GM19455 (cell line): ENCODE measurements around the gene AEN.

Experiments used
- ATAC-seq: cut with Tn5 transposase; IDR thresholded peaks from one replicate; pipeline ENCODE4 v1.9.1; 2021; ENCODE audit not compliant: unreplicated experiment

AEN gene, protein sequence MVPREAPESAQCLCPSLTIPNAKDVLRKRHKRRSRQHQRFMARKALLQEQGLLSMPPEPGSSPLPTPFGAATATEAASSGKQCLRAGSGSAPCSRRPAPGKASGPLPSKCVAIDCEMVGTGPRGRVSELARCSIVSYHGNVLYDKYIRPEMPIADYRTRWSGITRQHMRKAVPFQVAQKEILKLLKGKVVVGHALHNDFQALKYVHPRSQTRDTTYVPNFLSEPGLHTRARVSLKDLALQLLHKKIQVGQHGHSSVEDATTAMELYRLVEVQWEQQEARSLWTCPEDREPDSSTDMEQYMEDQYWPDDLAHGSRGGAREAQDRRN

DNA sequence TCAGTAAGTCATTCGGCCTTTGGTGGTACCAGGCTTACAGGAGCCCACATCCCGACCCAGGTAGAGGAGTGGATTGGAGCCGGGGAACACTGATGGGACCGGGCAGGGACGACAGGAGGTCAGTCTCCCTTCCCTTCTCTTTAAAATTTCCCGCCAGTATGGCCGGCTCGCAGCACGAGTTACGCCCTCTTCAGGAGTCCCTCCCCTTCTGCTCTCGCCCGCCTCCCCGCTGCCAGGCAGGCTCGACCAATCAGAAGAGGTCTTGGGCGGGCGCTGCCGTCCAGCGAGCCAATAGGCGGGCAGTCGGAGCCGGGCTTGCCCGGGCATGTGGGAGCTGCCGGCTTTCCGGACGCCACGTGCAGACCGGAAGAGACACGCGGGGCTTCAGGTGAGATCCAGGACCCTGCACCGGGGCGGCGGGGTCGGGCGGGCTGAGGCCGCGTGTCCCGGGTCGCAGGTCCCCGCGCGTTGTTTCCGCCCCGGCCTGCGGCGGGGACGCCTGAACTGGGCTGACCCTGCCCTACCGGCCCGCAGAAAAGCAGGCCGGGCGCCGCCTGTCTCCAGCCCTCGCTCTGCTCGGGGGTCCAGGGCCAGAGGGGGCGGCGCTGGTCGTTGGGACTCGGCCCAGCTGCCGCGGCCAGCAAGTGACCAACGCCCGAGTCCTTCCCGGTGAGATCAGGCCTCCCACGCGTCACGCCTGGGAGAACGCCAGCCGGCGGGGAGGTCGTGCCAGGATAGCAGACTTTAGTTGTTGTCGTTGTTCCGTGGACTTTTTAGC is at the start of gene AEN:
AEN (plus strand) TSS at position 346 of the 778 bp plus-strand sequence. CDS start 4,870 bp downstream, outside the sequence.
- peak; percentile 88 for ATAC-seq

DNA sequence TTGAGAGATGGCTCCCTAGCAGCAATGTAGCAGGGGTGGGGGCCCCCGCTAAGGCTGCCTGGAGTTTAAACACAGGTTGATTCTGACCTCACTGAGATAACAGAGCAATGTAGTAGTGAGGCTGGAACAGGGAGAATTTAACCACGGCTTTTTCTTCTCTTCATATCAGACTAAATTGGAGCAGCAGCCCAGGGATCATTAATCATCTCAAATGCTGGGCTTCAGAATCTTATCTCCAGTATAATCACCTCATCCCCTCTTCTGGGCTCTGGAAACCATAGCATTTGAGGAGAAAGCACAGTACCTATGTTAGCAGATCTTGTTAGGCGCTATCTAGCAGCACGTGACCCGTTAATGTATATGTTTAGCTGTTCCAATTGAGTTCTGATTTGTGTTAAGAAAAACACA is 49.3 kb upstream of the AEN start:
- no peak for ATAC-seq

DNA sequence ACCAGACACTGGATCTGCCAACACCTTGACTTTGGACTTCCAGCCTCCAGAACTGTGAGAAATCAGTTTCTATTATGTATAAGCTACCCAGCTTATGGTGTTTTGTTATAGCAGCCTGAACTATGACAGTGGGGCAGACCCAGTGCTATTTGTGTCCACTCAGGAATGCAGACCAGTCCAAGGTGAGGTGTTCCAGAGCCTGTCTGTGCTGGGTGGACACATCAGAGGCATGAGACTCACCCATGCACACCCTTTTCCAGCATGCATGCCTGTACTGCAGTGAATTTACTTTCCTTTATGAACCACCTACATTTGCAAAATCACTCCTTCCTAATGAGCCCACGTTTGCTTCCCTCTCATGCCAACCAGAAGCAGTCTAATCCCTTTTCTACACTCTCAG is 47.1 kb upstream of the AEN start:
- ATAC-seq: no peak

DNA sequence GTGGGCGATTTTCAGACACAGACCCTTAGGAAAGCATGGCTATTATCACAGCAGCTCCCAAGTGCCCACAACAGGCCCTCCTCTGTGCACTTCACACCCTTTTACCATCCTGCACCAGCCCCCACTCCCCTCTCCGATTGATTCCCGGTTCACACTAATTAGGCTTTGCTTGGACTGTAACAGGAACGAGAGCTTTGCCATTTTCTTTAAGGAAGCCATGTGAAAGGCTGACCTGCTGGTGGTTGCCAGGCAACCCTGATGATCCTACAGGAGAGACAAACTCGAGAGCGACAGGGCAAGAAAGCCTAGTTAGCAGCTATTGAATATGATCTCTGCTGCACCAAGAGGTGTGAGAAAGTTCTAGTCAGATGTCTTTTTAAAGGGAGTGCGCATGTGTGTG is 46.5 kb upstream of the AEN start:
- no peak for ATAC-seq

DNA sequence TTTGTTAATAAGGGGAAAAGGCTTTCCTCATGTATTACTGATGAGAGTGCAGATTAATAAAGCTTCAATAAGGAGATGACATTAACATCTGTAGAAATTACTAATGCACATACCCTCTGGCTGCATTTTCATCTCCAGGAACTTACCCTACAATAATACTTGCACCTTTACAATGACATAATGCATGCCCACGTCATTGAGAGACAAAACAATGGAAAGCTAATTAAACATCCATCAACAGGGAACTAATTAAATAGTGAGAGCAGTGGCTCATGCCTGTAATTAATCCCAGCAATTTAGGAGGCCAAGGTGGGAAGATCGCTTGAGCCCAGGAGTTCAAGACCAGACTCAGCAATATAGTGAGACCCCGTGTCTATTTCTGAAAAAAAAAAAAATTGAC is 41.8 kb upstream of the AEN start:
- ATAC-seq: no peak

DNA sequence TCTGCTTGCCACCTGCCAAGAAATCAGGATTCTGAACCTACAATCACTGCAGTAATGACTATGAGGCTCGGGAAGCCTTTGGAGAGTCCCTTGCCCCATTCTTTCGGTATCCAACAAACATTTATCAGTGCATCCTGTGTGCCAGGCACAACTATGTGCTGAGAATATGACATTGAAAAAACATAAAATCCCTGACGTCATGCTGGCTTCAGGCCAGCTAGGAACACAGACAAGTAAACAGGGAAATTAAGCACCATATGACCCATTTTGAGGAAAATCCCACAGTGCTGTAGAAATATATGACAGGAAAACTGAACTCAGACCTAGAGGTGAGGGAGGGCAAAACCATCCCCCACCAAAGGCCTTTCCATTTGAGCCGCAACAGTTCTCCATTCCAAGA is 40.6 kb upstream of the AEN start:
- no peak for ATAC-seq

DNA sequence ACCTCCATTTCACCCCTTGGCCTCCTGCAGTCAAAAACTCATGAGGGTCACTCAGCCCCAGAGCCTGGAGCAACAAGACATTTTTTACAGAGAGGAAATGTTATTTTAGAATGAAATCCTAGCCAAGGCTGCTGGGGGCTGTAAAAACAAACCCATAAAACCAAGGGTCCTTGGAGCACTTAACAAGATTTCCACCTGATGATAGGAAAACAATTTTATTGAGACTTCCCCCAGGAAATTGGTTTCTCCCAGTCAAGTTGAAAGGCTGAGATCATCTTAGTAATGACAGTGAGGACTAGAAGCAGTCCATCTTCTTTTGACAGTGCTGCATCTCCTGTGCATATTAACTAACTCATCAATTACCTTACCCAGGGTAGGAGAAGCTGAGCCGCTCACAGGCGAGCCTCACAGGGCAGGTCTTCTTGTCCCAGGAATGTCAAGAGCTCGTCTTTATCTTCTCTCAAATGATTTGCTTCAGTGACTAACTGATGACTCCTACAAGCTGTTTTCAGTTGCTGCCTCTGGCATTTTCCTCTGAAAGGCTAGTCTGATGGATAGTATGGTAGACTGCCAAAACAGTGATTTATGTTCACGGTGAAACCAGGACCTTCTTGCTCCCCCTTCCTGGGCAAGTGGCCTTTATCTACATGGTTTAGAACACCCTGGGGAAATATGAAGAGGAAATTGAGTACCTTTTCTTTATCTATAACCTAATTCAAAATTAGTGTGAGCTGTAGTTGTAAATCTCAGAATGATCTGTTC is 34.6 kb upstream of the AEN start:
- ATAC-seq: no peak

DNA sequence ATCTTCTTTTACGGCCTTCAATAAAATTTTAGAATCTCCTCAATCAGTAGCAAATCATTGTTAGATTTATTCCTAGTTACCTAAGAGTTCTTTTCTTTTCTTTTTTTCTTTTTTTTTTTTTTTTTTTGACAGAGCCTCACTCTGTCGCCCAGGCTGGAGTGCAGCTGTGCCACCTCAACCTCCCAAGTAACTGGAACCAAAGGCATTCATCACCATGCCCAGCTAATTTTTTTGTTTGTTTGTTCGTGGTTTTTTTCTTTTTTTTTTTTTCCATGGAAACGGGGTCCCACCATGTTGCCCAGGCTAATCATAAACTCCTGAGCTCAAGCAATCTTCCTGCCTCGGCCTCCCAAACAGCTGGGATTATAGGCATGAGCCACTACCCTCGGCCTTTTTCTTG is 30.4 kb upstream of the AEN start:
- ATAC-seq: no peak

DNA sequence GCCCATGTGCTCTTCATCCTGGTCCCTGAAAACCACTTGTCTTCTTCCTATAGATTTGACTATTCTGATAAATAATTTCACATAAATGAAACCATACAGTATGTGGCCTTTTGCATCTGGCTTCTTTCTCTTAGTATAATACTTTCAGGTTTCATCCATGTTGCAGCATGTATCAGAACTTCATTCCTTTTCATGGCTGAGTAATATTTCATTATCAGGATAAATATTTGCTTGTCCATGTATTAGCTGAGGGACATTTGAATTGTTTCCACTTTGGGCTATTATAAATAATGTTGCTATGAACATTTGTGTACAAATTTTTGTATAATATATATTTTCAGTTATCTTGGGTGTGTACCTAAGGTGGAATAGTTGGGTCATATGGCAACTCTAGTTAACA is 29.8 kb upstream of the AEN start:
- no peak for ATAC-seq

DNA sequence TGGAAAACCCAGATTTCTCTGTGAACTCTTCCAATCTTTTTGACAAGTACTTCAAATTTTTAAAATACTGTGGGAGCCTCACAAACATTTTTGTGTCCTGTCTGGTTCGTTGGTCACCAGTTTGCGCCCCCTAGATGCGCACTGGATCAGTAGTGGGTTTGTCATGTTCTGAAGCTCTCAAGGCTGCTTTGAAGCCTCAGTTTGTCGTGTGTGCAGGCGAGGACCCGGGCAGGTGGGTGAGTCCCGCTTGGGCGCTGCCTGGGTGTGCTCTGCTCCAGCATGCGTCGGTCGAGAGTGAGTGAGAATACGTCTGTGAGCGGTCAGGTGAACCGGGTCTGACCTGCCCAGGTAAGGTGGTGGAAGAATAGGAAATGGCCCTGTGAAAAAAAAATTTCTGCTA is 17.3 kb upstream of the AEN start:
- no peak for ATAC-seq

DNA sequence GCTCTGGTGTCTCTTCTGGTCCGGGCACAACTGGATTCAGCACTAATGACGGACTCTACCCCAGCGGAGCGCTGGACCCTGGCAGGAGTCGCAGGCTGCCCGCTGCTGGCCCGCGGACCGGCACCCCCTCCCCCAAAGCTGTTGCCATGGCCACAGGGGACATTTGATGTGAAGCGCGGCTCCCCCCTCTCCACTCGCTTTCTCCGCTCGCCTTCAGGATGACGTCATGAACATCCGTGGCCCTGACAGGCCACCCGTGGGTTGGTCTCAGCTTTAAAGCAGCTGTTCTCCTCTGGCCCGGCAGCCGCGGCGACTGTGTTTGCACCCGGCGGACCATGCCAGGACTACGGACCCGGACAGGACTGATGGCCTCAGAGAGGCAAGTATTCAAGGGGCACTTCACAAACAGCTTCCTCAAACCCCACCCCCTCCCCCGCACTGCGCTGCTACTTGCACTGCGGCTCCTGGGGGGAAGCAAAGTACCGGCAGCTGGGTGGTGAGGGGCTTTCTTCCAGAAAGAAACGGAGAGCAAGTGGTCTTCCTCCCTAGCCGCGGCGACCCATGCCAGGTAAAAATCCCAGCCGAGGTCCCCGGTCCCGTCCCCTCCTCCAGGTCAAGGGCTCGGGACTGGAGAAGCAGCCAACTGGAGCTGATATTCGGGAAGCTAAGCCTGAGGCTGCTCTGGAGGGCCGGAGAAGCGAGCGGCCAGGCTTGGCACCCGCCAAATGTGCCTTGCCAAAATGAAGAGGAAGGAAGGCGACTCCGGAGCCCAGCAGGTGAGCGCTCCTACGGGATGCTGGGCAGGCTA is 16.6 kb upstream of the AEN start:
- no peak for ATAC-seq

DNA sequence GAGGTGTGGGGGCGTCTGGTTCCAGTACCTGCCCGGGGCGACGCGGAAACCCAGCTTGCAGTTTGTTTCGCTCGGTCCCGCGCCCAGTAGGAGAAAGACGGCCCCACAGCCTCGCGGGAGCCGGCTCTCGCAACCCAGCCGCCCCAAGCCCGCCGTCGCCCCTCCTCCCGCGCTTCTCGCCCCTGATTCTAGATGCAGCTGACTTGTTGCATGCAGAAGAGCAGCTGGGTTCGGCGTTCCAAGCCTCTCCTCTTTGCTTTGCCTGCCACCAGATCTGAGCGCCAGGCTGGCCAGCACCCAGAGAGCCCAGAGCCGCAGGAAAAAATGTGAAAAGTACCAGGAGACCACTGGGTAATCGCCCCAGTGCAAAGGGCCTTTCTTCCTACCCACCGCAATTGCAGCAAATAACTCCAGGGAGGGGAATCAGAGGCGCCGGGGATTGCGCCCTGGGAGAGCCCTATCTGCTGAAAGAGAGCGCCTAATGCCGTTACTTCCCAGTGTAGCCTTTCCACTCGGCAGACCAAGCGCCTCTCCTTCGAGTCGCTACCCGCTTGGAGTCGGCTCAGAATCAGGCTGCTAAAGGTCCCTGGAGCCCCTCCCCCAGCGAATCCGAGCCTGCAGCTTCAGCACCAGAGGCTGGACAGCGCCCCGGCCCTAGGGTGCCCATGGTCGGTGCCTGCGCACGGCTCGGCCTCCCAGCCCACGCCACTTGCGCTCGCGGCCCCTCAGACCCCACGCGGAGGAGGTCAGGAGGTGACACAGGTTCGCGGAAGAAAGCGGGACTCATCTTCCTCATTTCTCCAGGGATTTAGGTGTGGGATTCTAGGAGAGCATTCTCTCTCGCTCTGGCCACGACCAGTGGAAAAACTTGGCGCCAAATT is 15.7 kb upstream of the AEN start:
- ATAC-seq: no peak

DNA sequence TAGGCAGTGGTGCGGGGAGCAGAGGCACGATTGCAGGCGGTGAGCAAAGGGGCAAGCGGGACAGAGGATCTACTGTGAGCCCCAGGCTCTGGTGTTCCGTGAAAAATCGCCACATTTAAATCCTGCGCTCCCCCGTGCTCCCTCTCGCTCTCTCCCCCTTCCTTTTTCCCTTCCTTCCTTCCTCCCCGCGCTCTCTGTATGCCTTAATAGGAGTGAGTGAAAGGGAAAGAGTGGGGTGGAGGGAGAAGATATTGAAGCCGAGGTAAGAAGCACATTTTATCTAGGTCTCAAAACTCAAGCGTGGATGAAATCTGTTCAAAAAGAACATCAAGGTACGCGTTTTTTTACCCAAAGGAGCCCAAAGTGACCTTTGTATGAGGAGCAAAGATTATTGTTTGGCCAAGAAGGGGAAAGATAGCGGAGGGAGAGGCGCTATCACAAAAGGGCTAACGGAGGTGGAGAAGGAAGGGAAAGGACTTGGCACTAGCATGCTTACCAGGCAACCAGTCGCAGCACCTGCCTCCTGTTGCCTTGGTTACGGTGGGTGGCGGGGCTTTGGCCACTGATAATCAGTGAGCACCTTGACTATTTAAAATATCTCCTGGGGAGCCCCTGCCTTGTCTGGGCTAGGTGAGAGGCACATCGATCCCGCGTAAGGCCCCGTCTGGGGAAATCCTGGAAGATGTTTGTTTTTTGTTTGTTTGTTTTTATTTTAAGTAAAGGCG is 14.9 kb upstream of the AEN start:
- ATAC-seq: no peak

DNA sequence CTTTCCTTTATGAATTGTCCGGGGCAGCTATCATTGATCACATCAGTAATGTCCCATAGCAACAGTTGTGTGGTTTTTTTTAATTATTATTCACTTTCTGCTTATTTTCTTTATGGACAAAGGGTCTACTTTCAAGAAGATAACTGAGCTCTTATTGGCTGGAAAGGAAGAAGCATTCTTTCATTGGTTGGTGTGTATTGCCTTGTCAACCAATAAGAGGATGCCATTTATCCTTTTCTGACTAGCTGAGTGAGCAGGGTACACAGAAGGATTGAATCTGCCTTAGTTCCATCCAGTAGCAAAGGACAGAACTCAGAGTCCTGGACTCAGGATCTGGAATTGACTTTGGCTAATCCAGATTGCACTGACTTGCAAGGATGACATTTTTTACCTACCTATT is 13.2 kb upstream of the AEN start:
- ATAC-seq: no peak

DNA sequence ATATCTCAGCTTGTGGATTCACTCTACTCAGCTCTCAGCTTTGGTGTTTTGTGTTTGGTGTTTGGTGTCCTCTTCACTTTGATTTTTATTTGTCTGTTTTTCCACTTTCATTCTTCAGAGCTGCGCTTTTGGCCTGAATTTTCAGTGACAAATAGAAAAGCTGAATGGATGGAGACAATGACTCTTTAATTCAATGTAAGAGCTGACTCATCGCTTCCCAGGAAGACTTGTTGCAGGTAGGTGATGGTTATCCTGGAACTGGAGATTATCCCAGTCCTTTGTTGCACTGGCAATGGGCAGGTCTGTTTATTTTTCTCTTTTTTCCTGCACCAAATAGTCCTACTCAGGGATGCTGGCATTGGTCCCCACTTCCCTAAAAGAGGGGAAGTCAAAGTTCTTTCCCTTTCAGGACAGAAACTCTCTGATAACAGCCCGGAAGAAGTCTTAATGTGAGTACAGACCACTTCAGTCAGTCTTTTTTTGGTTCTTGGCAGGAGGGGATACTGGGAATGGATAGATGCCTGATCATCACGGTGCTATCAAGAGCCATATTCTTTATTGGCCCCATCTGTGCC is 12.4 kb upstream of the AEN start:
- ATAC-seq: no peak

DNA sequence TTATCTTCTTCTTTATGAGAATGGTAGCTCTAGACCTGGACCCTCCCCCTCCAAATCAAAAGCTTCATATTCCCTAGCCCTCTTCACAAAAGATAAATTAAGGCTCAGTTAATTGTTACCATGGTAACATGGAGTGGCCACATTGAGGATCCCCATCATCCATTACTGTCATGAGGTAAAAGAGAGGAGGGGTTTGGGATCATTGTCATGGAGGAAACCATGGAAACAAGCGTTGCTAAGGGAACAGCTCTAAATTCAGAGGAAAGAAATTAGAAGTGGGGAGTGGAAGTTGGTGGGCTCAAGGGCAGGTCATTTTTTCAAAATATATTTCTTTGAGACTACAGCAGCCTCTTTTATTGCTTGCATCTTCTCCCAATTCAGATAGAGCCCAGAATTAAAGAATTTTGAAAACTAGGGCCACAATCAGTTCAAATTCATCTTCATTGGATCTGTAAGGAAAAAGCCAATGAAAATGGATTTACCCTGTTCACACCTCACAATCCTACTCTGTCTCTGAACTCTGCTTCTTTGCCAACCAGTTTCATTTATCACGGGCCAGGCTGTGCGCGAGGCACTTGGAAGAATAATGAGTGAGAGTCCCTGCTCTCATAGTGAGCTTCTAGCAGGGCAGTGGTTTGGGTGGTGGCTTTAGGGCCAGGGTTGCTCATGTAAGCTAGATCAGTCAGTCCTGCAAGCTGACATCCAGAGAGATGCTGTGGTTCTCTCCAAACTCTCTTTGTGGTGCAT is 11.6 kb upstream of the AEN start:
- no peak for ATAC-seq

DNA sequence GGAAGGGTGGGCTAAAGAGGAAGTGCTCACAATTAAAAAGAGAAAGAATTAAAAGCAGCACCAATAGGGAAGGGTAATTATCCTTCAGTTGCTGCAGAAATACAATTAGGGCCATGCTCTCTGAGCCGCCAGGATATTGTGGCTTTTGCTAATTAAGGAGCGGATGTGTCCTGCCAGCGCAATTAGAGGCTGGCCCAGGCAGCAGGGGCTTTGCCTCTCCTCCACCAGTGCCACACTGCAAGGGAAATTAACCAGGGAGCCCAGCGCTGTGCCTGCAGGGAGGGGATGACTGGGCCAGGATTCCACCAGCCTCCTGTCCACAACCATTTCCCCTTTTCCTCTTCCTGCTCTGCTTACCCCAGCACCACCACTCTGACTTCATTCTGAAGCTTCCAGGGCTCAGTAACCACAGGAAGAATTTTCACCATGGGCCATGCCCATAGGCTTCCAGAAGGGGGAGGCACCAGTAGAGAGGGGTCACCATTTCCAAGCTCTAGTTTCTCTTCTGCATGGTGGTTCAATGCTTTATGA is 10.4 kb upstream of the AEN start:
- ATAC-seq: no peak

DNA sequence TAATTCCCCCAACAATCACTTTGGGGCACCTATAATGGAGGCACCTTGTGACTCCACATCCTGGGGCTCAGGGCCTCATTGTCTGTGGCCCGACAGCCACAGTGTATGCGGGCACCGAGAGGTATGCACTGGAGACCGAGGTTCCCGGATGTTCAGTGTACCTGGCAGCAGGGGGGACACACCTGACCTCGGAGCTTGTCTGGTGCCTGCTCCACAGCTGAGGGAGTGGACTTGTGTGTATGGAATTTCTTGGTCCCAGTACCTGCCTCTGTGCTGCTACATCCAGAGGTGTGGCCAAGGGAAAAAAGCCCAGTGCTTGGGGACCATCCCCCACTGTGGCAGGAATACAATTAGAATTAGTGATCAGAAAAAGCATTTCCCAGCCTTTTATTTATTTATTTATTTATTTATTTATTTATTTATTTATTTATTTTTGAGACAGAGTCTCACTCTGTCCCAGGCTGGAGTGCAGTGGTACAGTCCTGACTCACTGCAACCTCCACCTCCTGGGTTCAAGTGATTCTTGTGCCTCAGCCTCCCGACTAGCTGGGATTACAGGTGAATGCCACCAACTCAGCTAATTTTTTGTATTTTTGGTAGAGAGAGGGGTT is 8.8 kb upstream of the AEN start:
- no peak for ATAC-seq
